ENCODE data around the gene SH3TC1. TPM values are rescaled to one million over a fixed set of nuclear protein-coding genes. Genes with fewer than 3 reads are reported as not detected.

SH3TC1 gene
- total and polyA plus RNA-seq, 10 of the 15 experiments (the other 5 are each of a cell fraction or from before 2014, with no cell fraction given) = 0.19 to 47.0 (median 18.4) TPM

- no peak for ATAC-seq
- H3K4me3 ChIP-seq = peak overlapping the region; percentile 84
- FAIRE-seq = no peak
- BruUV-seq (replicated peaks) = no TSS peak
- no peaks in the 10 kb centered on the region for H3K27me3 ChIP-seq (replicated peaks in 1 of 2; ENCODE audit: control insufficient read depth in 2 of 2, insufficient read depth in 2 of 2, low read length in 1 of 2)
- ChIA-PET POLR2A (interaction anchor here (0.6 to 1.5 kb wide), 4 partner anchors 13 to 199 kb away, joined by 3 to 5 read pairs (median 4); partner anchors contain the start of gene SH3TC1), SMC1A (ENCODE audit: uncharacterized antibody, unreplicated experiment) (interaction anchor here (1.6 kb wide), 2 partner anchors 10 to 13 kb away, joined by 4 to 6 read pairs; no protein-coding TSS in a partner anchor), RAD21 (ENCODE audit: unreplicated experiment) (interaction anchor here (1.5 kb wide), 1 partner anchor 17 kb away, joined by 6 read pairs; no protein-coding TSS in a partner anchor), CTCF (interaction anchor here (0.8 to 1.2 kb wide), 5 partner anchors 12 to 355 kb away, joined by 3 to 5 read pairs (median 4); no protein-coding TSS in a partner anchor)
- peak overlapping the region; percentile 96; the same call in 1 of the 2 replicates for H2AFZ ChIP-seq (ENCODE audit: control insufficient read depth, low read depth, low read length)
- H3K27ac ChIP-seq (ENCODE audit: control insufficient read depth, insufficient read depth) = no peak overlapping the region
- TF ChIP-seq CHD2 (IDR thresholded peaks at IDR 0.05; ENCODE audit: borderline replicate concordance, low read depth, low read length) = no peak
- TF ChIP-seq CUX1 (IDR thresholded peaks at IDR 0.05; ENCODE audit: insufficient replicate concordance, low read depth, low read length) = no peak
- TF ChIP-seq PKNOX1 (IDR thresholded peaks at IDR 0.05) = no peak
- TF ChIP-seq REST (IDR thresholded peaks at IDR 0.05; ENCODE audit: low read depth, low read length) = no peak
- no peak for TF ChIP-seq PBX3 (IDR thresholded peaks at IDR 0.05; ENCODE audit: insufficient replicate concordance, low read depth, low read length)
- intact Hi-C loops (cut with micrococcal nuclease; ENCODE audit: unreplicated experiment) = no loop called here
- peaks cover 5% of the 10 kb centered on the region for H3K4me1 ChIP-seq (ENCODE audit: control insufficient read depth, insufficient read depth, low read length)
- in situ Hi-C loops (cut with MboI) = no loop called here
- no peak for DNase-seq (ENCODE audit: low read depth, low spot score)
- H3K4me2 ChIP-seq (ENCODE audit: control insufficient read depth, insufficient read depth) = peak overlapping the region; percentile 100
- H3K36me3 ChIP-seq (ENCODE audit: control insufficient read depth in 2 of 2, insufficient read depth in 2 of 2, low read length in 1 of 2) = no peaks in the 10 kb centered on the region
- H3K9me3 ChIP-seq (replicated peaks; ENCODE audit: control insufficient read depth, insufficient read depth, low read length) = no peaks in the 10 kb centered on the region
- WGBS (ENCODE audit: insufficient coverage, insufficient replicate concordance, low lambda C conversion rate, missing lambda C conversion rate) = 34% methylated on average over 13 of the region's 13 CpGs
- no peaks in the 10 kb centered on the region; the same call in 1 of the 2 replicates for H3K79me2 ChIP-seq (ENCODE audit: control insufficient read depth, insufficient read depth, low read length)
- no peaks in the 10 kb centered on the region for H4K20me1 ChIP-seq (ENCODE audit: control insufficient read depth, insufficient read depth)
- H3K9ac ChIP-seq (ENCODE audit: control insufficient read depth, insufficient read depth, low read length) = peak overlapping the region; percentile 68
Observed at GRCh38 chr4:8159537-8160232, 39.4 kb upstream of the SH3TC1 start.

All from GM12878 (cell line).